ENCODE data around the gene DAAM2. TPM values are rescaled to one million over a fixed set of nuclear protein-coding genes. Genes with fewer than 3 reads are reported as not detected.

Gene DAAM2
- total RNA-seq, 4 donors from 2014 or later = 200 to 373 (median 270) TPM

DNA sequence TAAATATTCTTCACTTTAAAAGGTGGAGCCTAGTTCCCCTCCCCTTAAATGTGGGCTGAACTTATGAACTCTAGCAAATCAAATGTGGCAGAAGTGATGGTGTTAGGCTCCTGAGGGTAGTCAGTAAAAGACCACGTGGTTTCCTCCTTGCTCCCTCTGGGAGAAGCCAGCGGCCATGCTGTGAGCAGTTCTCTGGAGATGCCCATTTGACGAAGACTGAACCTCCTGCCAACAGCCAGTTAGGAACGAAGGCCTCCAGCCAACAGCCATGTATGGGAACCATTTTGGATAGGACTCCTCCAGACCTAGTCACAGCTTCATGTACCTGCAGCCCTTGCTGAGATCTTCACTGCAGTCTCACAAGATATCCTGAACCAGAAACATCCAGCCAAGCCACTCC, 149.6 kb downstream of the DAAM2 start:
- Histone ChIP-seq H3K4me1 (no peaks in the 10 kb centered on the region), H3K4me3 (no peak overlapping the region), H3K27ac (no peak overlapping the region), H3K27me3 (no peaks in the 10 kb centered on the region), H3K36me3 (no peaks in the 10 kb centered on the region), H3K9me3 (no peaks in the 10 kb centered on the region)
- TF ChIP-seq EP300 (IDR thresholded peaks at IDR 0.05) = no peak
- no peak for TF ChIP-seq POLR2AphosphoS5 (IDR thresholded peaks at IDR 0.05)
- TF ChIP-seq, protein P1, sequence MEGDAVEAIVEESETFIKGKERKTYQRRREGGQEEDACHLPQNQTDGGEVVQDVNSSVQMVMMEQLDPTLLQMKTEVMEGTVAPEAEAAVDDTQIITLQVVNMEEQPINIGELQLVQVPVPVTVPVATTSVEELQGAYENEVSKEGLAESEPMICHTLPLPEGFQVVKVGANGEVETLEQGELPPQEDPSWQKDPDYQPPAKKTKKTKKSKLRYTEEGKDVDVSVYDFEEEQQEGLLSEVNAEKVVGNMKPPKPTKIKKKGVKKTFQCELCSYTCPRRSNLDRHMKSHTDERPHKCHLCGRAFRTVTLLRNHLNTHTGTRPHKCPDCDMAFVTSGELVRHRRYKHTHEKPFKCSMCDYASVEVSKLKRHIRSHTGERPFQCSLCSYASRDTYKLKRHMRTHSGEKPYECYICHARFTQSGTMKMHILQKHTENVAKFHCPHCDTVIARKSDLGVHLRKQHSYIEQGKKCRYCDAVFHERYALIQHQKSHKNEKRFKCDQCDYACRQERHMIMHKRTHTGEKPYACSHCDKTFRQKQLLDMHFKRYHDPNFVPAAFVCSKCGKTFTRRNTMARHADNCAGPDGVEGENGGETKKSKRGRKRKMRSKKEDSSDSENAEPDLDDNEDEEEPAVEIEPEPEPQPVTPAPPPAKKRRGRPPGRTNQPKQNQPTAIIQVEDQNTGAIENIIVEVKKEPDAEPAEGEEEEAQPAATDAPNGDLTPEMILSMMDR (IDR thresholded peaks at IDR 0.05) = no peak
- TF ChIP-seq POLR2A (IDR thresholded peaks at IDR 0.05) = no peak
- ATAC-seq = no peak
- 80% methylated on average over 1 of the region's 4 CpGs; no CpG with 5 or more reads in 1 of the 2 donors for WGBS, 2 donors (ENCODE audit: low coverage in 1 of 2)

DNA sequence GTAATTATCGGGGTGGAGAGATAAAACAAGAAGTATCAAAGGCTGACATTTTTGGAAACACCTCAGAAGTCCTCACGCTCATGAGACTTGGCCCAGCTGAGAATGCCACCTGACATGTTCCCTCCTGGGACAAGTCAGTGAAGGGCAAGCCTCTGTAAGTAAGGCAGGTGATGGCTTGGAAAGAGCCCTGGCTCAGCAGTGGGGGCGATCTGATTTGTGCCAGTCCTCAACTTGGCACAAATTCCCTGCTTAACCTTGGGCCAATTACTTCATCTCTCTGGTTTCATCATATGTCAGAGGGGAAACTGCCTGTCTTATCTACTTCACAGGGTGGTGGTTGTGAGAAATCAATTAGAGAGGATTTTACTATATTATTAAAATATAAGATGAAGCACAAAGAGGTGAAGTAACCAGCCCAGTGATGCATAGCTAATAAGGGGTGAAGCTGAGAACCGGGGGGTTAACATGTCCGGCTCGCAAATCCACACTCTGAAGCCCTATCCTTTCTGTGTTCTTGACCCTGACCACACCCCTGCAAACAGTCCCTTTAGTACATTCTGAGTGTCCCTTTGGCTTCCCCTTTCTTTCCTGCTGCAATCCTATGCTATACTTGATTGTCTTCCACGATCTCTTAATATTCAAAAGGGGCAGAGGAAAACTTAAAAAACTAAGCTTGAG, 150.9 kb downstream of the DAAM2 start:
- WGBS, 2 donors (ENCODE audit: low coverage in 1 of 2) = 85 to 92% methylated on average over 3 to 6 of the region's 7 CpGs
- no peak overlapping the region for H3K4me3 ChIP-seq
- no peak overlapping the region for H3K27ac ChIP-seq
- no peak for ATAC-seq
- H3K9me3 ChIP-seq = no peaks in the 10 kb centered on the region
- H3K27me3 ChIP-seq = peaks cover 7% of the 10 kb centered on the region
- TF ChIP-seq EP300 (IDR thresholded peaks at IDR 0.05) (no peak), POLR2A (IDR thresholded peaks at IDR 0.05) (no peak), POLR2AphosphoS5 (IDR thresholded peaks at IDR 0.05) (no peak)
- TF ChIP-seq, protein P1 (IDR thresholded peaks at IDR 0.05) = no peak
- no peaks in the 10 kb centered on the region for H3K36me3 ChIP-seq
- no peaks in the 10 kb centered on the region for H3K4me1 ChIP-seq

DNA sequence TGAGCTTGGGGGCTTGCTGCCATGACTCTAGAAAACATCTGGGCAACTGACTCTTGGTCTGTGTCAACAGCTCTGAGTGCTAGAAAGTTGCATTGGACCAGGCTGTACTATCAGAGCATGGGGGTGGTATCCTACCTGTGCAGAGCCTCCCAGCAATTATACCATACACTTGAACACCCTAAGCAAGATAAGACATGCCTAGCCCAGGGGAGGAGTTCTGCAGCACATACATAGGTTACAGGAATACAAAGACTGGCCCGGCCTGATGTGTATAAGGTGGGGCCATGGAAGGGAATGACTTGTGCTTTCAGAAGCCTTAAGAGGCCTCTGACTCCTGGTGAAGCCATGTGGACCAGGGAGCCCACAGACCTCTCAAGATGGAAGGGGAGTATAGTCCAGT, 153.4 kb downstream of the DAAM2 start:
- no peaks in the 10 kb centered on the region for H3K9me3 ChIP-seq
- H3K27me3 ChIP-seq = peaks cover 11% of the 10 kb centered on the region
- no peak for ATAC-seq
- WGBS, 2 donors (ENCODE audit: low coverage in 1 of 2) = 100% methylated on average over 1 of the region's 1 CpG; no CpG with 5 or more reads in 1 of the 2 donors
- TF ChIP-seq, protein P1 (IDR thresholded peaks at IDR 0.05) = no peak
- TF ChIP-seq POLR2A (IDR thresholded peaks at IDR 0.05) (no peak), POLR2AphosphoS5 (IDR thresholded peaks at IDR 0.05) (no peak), EP300 (IDR thresholded peaks at IDR 0.05) (no peak)
- no peak overlapping the region for H3K4me3 ChIP-seq
- no peaks in the 10 kb centered on the region for H3K4me1 ChIP-seq
- H3K36me3 ChIP-seq = no peaks in the 10 kb centered on the region
- no peak overlapping the region for H3K27ac ChIP-seq

DNA sequence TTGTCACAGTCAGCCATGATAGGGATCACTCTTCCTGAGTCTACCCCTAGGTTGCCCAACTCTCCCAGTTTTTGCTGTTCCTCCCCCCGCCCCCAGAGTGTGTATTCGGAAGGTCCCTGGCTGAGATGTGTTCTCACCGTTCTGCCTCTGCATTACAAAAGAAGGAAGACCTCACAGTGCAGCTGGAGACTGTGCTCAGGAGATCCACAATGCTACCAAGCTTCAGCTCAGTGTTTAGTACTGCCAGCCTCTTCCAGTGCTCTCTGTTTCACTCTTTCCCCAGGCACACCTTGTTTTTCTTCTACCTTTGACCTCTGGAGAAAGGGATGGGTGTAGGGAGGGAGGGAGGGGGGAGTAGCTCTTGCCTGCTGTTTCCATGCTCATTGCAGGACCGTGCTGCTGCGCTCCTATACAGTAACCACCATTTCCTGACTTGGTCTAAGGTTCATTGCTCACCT, 155.5 kb downstream of the DAAM2 start:
- Histone ChIP-seq H3K36me3 (no peaks in the 10 kb centered on the region), H3K27me3 (peaks cover 11% of the 10 kb centered on the region), H3K9me3 (no peaks in the 10 kb centered on the region), H3K4me3 (no peak overlapping the region), H3K27ac (no peak overlapping the region), H3K4me1 (no peaks in the 10 kb centered on the region)
- no peak for ATAC-seq
- WGBS, 2 donors (ENCODE audit: low coverage in 1 of 2) = 73 to 80% methylated on average over 2 to 4 of the region's 5 CpGs
- TF ChIP-seq, protein P1 (IDR thresholded peaks at IDR 0.05) = no peak
- TF ChIP-seq POLR2A (IDR thresholded peaks at IDR 0.05) = no peak
- no peak for TF ChIP-seq EP300 (IDR thresholded peaks at IDR 0.05)
- TF ChIP-seq POLR2AphosphoS5 (IDR thresholded peaks at IDR 0.05) = no peak

DNA sequence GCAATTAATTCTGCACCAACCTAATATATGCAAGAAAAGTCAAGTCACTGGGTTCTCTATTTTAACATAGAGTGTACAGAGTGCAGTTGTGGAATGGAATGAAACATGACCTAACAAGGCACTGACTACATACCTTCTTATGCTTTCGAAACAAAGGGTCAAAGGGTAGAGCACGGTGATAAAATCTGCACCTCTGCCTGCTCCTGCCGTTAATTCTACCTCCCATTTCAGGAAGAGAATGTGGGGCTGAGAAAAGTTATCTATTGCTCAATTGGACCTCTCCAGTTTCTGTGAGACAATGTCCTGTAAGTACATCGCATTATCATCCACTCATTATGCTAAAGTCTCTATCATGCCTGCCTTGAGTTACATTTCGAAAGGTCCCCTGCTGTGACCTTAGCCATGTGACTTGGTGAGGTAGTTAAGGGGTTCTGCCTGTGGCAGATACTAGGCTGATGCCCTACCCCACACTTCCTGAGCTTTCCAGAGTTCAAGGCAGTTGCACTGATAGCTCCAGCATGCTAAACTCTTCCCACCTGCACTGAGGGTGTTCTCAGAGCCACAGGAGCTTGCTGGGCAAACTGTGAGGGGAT, 156.1 kb downstream of the DAAM2 start:
- Histone ChIP-seq H3K4me3 (no peak overlapping the region), H3K9me3 (no peaks in the 10 kb centered on the region), H3K36me3 (no peaks in the 10 kb centered on the region), H3K27ac (no peak overlapping the region), H3K4me1 (no peaks in the 10 kb centered on the region), H3K27me3 (peaks cover 11% of the 10 kb centered on the region)
- TF ChIP-seq, protein P1 (IDR thresholded peaks at IDR 0.05) = no peak
- TF ChIP-seq EP300 (IDR thresholded peaks at IDR 0.05) (no peak), POLR2A (IDR thresholded peaks at IDR 0.05) (no peak), POLR2AphosphoS5 (IDR thresholded peaks at IDR 0.05) (no peak)
- WGBS, 2 donors (ENCODE audit: low coverage in 1 of 2) = 69 to 70% methylated on average over 2 to 5 of the region's 5 CpGs
- no peak for ATAC-seq
